Glomerular endothelial cell (primary cell): Measurements from ENCODE around the gene DHRS4L2. TPM values are rescaled to one million over a fixed set of nuclear protein-coding genes. Genes with fewer than 3 reads are reported as not detected.
A peak's percentile ranks its signal among the peaks of the same experiment; 100 is the strongest.
"Not testable (repeated sequence)": the region's sequence is repeated elsewhere in the genome, so short reads cannot be mapped to it uniquely, and the experiment has no call there.

Experiments
- DNase-seq: peaks from one replicate; pipeline ENCODE4 v3.0.0-alpha.2; 2011; ENCODE audit warnings: low read depth, low spot score; ENCODE audit errors: extremely low read depth
- total RNA-seq: library from RNA; depleted of rRNA; stranded (reverse); fragments of >200 nt; gene quantifications from 2 replicates; pipeline ENCODE4 v1.2.3, GENCODE V29; 2015

The DHRS4L2 gene
- total RNA-seq, result 8.5 and 8.7 TPM in 2 replicates

- not testable (repeated sequence) for DNase-seq
These were observed at the start of gene DHRS4L2 for GRCh38 chr14:23988607-23989363. Gene DHRS4L2 (plus strand): TSS chr14:23988929. CDS start chr14:23988948, 19 bp downstream.

DNA sequence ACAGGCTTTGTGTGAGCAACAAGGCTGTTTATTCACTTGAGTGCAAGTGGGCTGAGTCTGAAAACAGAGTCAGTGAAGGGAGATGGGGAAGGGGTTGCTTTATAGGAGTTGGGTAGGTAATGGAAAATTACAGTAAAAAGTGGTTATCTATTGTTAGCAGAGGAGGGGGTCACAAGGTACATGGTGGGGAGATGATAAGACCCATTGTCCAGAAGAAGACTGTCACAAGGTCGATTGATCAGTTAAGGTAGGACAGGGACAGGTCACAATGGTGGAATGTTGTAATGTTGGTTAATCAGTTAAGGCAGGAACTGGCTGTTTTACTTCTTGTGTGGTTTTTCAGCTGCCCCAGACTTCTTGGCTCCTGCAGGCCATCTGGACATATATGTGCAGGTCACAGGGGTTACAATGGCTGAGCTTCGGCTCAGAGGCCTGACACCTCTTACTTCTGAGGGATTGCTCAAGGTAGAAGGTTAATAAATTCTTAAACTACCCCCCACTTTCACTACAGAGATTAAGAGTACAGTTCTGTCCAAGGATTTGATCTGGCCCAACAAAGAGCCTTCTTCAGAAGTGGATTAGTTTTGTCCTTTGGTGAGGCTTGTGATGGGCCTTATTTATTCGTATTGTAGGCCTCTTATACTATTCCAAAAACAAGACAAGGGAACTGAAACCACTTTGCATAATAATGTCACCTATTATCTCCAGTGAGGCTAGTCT lies 49.0 kb upstream of the DHRS4L2 start:
- no peak for DNase-seq

DNA sequence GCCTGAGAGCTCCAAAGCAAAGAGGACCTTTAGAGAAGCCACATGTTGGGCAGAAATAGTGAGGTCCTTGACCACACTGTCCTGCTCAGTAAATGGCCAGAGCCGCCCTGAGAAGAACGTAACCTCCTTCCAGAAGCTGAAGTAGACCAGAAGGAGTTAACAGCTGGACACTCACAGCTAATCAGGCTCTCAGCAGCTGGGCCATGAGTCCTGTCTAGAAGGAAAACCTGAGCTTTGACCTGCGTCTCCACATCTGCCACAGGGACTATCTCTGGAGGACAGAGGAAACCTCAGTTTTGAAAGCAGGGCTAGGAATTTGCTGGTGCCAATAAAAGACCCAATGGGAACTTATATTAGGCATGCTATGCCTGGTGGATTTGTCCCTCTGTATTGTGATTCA lies 47.5 kb upstream of the DHRS4L2 start:
- no peak for DNase-seq

GRCh38 chr14:23941669-23942068 lies 47.1 kb upstream of the DHRS4L2 start:
- DNase-seq, result no peak

GRCh38 chr14:23942587-23942986 lies 46.1 kb upstream of the DHRS4L2 start:
- no peak for DNase-seq

DNA sequence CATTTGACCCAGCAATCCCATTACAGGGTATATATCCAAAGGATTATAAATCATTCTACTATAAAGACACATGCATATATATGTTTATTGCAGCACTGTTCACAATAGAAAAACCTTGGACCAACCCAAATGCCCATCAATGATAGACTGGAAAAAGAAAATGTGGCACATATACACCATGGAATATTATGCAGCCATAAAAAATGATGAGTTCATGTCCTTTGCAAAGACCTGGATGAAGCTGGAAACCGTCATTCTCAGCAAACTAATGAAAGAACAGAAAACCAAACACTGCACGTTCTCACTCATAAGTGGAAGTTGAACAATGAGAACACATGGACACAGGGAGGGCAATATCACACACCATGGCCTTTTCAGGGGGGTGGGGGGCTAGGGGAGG lies 39.7 kb upstream of the DHRS4L2 start:
- DNase-seq, result not testable (repeated sequence)

DNA sequence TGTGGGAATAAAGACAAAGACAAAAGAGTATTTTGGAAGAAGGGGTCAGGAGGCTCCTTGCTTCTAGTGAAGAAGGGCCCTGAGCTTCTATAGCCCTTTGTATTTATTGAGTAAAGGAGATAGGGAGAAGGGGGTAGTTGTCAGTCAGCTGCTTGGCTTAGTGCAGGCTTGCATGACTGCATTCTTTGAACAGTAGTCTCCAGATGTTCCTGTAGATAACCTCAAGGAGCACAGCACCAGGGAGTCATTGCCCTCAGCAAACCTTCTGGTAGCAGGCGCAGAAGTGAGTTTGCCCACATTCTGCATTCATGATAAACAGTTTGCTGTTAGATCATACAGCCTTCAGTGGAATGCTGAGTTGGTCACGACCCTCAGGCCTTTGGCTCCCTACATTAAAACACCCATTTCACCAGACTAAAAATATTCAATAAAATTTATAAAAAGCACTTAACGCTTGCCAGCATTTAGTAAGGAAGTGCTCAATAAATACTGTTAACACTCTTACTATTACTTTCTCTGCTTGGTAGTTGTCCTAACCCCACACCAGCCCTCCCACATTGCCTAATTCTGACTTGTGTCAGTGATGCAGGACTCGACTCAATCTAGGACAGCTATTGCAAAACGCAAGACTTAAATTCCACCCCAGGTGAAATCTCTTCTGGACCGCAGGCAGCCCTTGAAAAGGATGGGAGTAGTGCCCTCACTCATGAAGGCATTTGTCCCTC lies 38.2 kb upstream of the DHRS4L2 start:
- DNase-seq, result no peak

DNA sequence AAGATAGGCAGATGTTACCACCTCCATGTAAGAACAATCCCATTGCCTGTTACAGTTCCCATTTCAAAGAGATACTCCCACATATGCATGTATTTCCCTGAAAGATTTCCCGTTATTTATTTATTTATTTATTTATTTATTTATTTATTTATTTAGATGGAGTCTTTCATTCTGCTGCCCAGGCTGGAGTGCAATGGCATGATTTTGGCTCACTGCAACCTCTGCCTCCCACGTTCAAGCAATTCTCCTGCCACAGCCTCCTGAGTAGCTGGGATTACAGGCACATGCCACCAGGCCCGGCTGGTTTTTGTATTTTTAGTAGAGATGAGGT lies 37.6 kb upstream of the DHRS4L2 start:
- DNase-seq, result not testable (repeated sequence)

GRCh38 chr14:23951590-23952201 lies 37.0 kb upstream of the DHRS4L2 start:
- no peak for DNase-seq

DNA sequence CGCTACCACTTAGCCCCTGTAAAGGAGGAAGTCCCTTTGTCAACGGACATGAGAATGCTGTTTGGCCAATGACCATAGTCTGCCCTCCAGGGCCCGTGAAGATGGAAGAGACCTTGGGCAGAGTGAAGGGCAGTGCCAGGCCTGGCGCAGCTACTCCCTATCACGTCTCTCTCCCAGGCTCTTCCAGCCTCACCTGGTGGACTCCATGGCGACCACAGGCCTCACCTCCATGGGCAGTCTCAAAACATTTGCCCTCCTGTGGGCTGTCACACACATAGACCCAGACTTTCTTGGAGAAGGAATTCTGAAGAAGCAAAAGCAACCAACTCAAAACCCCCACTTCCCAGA lies 35.6 kb upstream of the DHRS4L2 start:
- not testable (repeated sequence) for DNase-seq

DNA sequence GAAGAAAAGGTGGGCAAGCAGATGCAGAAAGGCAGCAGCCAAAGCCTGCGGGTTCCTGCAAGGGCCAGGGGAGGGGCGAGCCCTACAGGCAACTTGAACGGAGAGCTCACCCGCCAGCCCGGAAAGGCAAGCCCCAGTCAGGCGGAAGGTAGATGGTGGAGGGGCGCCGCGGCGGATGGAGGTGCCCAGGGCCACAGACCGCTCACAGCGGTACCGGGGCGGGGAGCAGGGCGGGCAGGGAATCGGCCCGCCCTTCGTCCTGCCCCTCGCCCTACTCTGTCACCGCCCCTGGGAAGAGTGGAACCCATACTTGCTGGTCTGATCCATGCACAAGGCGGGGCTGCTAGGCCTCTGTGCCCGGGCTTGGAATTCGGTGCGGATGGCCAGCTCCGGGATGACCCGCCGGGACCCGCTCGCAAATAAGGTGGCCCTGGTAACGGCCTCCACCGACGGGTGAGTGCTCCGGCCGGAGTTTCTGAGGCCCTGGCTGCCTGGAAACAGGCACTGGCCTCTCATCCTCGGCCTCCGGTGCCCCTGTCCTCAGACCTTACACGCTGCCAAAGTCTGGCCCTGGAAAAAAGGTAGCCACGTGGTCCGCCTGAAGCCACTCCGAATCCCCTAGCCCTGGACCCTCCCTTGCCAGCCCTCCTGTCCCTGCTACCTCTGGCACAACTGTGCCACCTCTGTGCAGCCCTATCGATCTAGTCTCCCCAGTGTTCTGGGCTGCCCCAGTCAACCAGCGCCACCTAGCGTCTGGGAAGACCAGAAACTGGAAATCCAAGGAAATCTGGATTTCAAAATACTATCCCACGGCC lies 35.1 kb upstream of the DHRS4L2 start, which contains the start of gene DHRS4:
DHRS4 (plus strand) TSS at position 307 of the 815 bp plus-strand sequence; CDS start at position 326, 19 bp downstream.
- peak; percentile 20 for DNase-seq

DNA sequence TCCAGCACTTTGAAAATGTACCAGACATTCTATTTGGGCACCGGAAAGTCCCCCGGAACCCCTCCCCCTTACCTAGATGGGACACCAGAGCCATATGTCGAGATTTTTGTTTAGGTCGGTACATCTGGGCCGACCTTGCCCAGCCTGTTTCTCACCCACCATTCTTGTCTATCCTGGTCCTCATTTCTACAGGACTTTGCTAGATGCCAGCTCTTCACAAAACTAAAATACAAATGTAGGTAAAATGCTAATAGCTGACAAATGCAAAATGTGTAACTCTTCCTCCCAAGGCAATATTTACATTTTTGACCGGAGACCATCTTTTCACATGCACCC lies 34.5 kb upstream of the DHRS4L2 start:
- not testable (repeated sequence) for DNase-seq

GRCh38 chr14:23954965-23955364 lies 33.8 kb upstream of the DHRS4L2 start:
- not testable (repeated sequence) for DNase-seq

GRCh38 chr14:23955811-23956210 lies 32.9 kb upstream of the DHRS4L2 start:
- not testable (repeated sequence) for DNase-seq

- not testable (repeated sequence) for DNase-seq
These were observed 30.7 kb upstream of the DHRS4L2 start for GRCh38 chr14:23957913-23958569.

- not testable (repeated sequence) for DNase-seq
These were observed 27.8 kb upstream of the DHRS4L2 start for GRCh38 chr14:23960899-23961298.

DNA sequence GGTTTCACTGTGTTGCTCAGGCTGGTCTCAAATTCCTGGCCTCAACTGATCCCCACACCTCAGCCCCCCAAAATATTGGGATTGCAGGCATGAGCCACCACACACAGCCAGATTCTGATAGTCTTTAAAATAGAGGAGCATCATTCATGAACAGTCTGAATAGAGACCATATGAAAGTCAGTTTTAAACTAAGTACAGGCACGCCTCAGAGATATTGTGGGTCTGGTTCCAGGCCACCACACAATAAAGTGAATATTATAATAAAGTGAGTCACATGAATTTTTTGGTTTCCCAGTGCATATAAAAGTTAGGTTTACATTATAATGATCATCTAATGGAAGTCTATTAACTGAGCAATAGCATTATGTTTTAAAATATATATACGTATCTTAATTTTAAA lies 27.0 kb upstream of the DHRS4L2 start:
- not testable (repeated sequence) for DNase-seq

DNA sequence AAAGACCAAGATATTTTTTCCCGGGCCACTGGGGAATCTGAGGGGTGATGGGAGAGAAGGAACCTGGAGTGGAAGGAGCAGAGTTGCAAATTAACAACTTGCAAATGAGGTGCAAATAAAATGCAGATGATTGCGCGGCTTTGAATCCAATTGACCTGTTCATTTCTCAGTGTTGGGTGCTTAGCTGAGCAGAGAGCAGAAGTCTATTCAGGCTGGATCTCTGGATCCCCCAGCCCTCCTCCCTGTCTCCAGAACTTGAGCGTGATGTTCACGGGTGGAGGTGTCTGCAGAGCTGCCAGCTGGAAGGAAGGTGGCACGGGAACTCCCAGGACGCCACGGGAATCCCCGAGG lies 19.6 kb upstream of the DHRS4L2 start:
- not testable (repeated sequence) for DNase-seq

DNA sequence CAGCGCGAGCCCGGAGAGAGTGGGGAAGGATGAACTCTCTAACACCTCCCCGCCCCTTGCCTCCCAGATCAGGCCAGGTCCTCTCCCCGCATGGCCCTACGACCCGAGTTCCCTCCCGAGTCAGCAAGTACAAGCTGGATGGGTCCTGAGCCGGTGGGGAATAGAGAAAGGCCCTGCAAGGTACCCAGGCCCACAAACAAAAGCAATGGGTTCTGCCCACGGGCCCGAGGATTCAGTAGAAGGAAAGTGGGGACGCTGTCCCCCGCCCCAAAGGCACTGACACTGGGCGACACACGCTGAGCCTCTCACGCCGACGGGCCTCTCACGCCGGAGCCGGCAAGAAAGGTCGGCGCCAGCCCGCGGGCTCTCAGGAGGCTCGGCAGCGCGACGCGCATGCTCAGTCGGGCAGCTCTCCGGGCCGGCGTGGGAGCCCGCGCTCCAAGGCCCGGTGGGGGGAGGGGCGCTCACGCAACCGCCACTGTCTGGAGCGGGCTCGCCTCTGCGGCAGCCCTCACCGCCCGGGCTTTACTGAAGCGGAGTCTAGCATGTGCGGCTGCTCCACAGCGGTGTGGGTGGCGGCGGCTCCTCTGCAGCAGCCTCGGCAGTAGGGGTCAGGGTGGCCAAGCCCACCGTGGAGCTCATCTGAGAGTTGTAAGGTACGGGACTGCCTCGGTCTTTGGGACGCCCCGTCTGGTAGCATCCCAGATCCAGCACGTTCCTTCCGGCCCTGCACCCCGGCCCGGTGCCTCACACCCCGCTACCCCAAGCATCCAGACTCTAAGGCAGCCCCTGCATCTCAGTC lies 19.0 kb upstream of the DHRS4L2 start:
- DNase-seq, result not testable (repeated sequence)
